ENCODE results near the gene FSHR. TPM values are rescaled to one million over a fixed set of nuclear protein-coding genes. Genes with fewer than 3 reads are reported as not detected.

The FSHR gene
- total and polyA plus RNA-seq, 2 experiments from 2014 or later, result not detected

- TF ChIP-seq ZNF462 (CRISPR knock-in tag; IDR thresholded peaks at IDR 0.05) (no peak), ZNF114 (CRISPR knock-in tag; IDR thresholded peaks at IDR 0.05) (no peak), CREB1 (CRISPR knock-in tag; IDR thresholded peaks at IDR 0.05; ENCODE audit: low read depth) (no peak), JUNB (IDR thresholded peaks at IDR 0.05; ENCODE audit: unreplicated experiment) (no peak), ZNF331 (CRISPR knock-in tag; IDR thresholded peaks at IDR 0.05; ENCODE audit: low read depth) (no peak), STAT1 (IDR thresholded peaks at IDR 0.05; ENCODE audit: unreplicated experiment) (no peak), EZH2 (IDR thresholded peaks at IDR 0.05; ENCODE audit: low read depth, unreplicated experiment) (no peak)
Measured at GRCh38 chr2:49049161-49049560, 105.2 kb downstream of the FSHR start (continued).

DNA sequence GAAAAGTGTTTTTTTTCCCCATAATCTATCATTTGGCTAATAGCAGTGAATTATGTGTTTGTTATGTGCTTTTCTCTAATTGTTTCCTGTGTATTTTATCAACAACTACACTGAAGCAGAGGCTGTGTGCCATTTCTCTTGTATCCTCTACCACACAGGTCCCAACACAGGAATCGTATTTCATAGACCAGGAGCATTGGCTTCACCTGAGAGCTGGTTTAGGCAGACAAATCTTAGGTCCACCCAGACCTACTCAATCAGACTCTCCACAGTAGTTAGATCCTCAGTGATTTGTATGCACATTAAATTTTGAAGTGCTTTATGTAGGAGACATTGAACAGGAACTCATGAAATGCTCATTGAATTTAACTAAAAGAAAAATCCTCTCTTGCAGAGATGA, 109.2 kb downstream of the FSHR start:
- Mint-ChIP-seq H3K27ac (no peak overlapping the region), H3K4me3 (no peak overlapping the region), H3K36me3 (ENCODE audit: low read depth) (no peaks in the 10 kb centered on the region), H3K9me3 (no peaks in the 10 kb centered on the region), H3K27me3 (ENCODE audit: insufficient read depth, low read depth, poor library complexity) (no peaks in the 10 kb centered on the region), H3K4me1 (peaks cover 17% of the 10 kb centered on the region; the same call in 2 of the 3 replicates)
- H3K9me2 ChIP-seq (ENCODE audit: insufficient read depth), result no peaks in the 10 kb centered on the region
- no peaks in the 10 kb centered on the region for H3K36me3 ChIP-seq (ENCODE audit: insufficient read depth)
- H3K4me1 ChIP-seq (ENCODE audit: insufficient read depth), result peaks cover 4% of the 10 kb centered on the region
- H2AFZ ChIP-seq, result 0 out of 2 replicates have a peak overlapping the region, but pooled peaks have one; percentile 25
- no peaks in the 10 kb centered on the region for H4K20me1 ChIP-seq (replicated peaks; ENCODE audit: insufficient read depth)
- H3K4me2 ChIP-seq, result no peak overlapping the region
- H3K79me2 ChIP-seq (replicated peaks; ENCODE audit: insufficient read depth), result no peaks in the 10 kb centered on the region
- ATAC-seq, result peak; percentile 69
- no peak overlapping the region for H3K4me3 ChIP-seq
- no peak for DNase-seq (ENCODE audit: low spot score)
- H3K27me3 ChIP-seq (ENCODE audit: insufficient read depth), result no peaks in the 10 kb centered on the region
- H3F3A ChIP-seq (replicated peaks; ENCODE audit: low read depth), result no peaks in the 10 kb centered on the region
- no peak overlapping the region for H3K27ac ChIP-seq (ENCODE audit: low read depth)
- TF ChIP-seq ZNF331 (CRISPR knock-in tag; IDR thresholded peaks at IDR 0.05; ENCODE audit: low read depth), result no peak
- no peak for TF ChIP-seq STAT1 (IDR thresholded peaks at IDR 0.05; ENCODE audit: unreplicated experiment)
- TF ChIP-seq POLR2AphosphoS5 (IDR thresholded peaks at IDR 0.05; ENCODE audit: low read depth), result no peak
- TF ChIP-seq ETS1 (IDR thresholded peaks at IDR 0.05), result no peak
- TF ChIP-seq CREB1 (CRISPR knock-in tag; IDR thresholded peaks at IDR 0.05; ENCODE audit: low read depth), result no peak
- TF ChIP-seq REST (IDR thresholded peaks at IDR 0.05; ENCODE audit: unreplicated experiment), result no peak
- no peak for TF ChIP-seq NANOG (IDR thresholded peaks at IDR 0.05; ENCODE audit: borderline replicate concordance)
- TF ChIP-seq ZNF114 (CRISPR knock-in tag; IDR thresholded peaks at IDR 0.05), result no peak
